Measurements from ENCODE around the gene KPTN. TPM values are rescaled to one million over a fixed set of nuclear protein-coding genes. Genes with fewer than 3 reads are reported as not detected.
"Not testable (repeated sequence)": the region's sequence is repeated elsewhere in the genome, so short reads cannot be mapped to it uniquely, and the experiment has no call there.

KPTN gene
- total RNA-seq, 1 experiment from 2014 or later: 23.8 TPM

GRCh38 chr19:47486900-47487299, 2.9 kb upstream of the KPTN start:
- intact Hi-C loops (cut with micrococcal nuclease): no loop called here
- H3K9ac ChIP-seq (ENCODE audit: low read length): no peak overlapping the region

GRCh38 chr19:47486220-47486619, 2.2 kb upstream of the KPTN start:
- DNase-seq (ENCODE audit: low read depth, low spot score); CTCF ChIA-PET; H3K9me3 ChIP-seq (ENCODE audit: control insufficient read depth in 1 of 2, insufficient read depth in 1 of 2, low read depth in 1 of 2, low read length in 2 of 2); H3K27me3 ChIP-seq (ENCODE audit: insufficient read depth, low read length); POLR2A ChIA-PET; H3K4me3 ChIP-seq (replicated peaks in 1 of 2; ENCODE audit: low read depth in 1 of 2, low read length in 2 of 2); H3K36me3 ChIP-seq (ENCODE audit: control insufficient read depth in 1 of 2, insufficient read depth in 2 of 2, low read length in 2 of 2); H3K9me2 ChIP-seq (ENCODE audit: insufficient read depth); ATAC-seq; H2AFZ ChIP-seq (ENCODE audit: low read depth, low read length, poor library complexity, severe bottlenecking); H4K20me1 ChIP-seq (ENCODE audit: insufficient read depth); BruUV-seq (replicated peaks); H3K79me2 ChIP-seq (ENCODE audit: insufficient read depth, low read length); H3K27ac ChIP-seq (ENCODE audit: low read depth, low read length); RAD21 ChIA-PET (ENCODE audit: low non-redundant PET in 1 of 2, low total read pairs in 2 of 2, uncharacterized antibody in 2 of 2, unreplicated experiment in 2 of 2); intact Hi-C loops (cut with micrococcal nuclease); H3K9ac ChIP-seq (ENCODE audit: low read length); H3K4me2 ChIP-seq (ENCODE audit: low read length): not testable (repeated sequence)
- H3K4me1 ChIP-seq (ENCODE audit: control insufficient read depth in 1 of 2, insufficient read depth in 2 of 2, low read length in 2 of 2): peaks cover 6 to 21% of the 10 kb centered on the region in 2 experiments; a peak in 2 of 4 replicates

More at GRCh38 chr19:47486900-47487299, 2.9 kb upstream of the KPTN start:
- no peak overlapping the region for H2AFZ ChIP-seq (ENCODE audit: low read depth, low read length, poor library complexity, severe bottlenecking)
- H3K79me2 ChIP-seq (ENCODE audit: insufficient read depth, low read length): no peaks in the 10 kb centered on the region
- H3K9me3 ChIP-seq (ENCODE audit: control insufficient read depth in 1 of 2, insufficient read depth in 1 of 2, low read depth in 1 of 2, low read length in 2 of 2): no peaks in the 10 kb centered on the region
- RAD21 ChIA-PET (ENCODE audit: low non-redundant PET in 1 of 2, low total read pairs in 2 of 2, uncharacterized antibody in 2 of 2, unreplicated experiment in 2 of 2): no interaction called here
- H3K4me3 ChIP-seq (replicated peaks in 1 of 2; ENCODE audit: low read depth in 1 of 2, low read length in 2 of 2): no peak overlapping the region
- H3K4me1 ChIP-seq (ENCODE audit: control insufficient read depth in 1 of 2, insufficient read depth in 2 of 2, low read length in 2 of 2): peaks cover 6 to 21% of the 10 kb centered on the region in 2 experiments; a peak in 2 of 4 replicates
- H3K27me3 ChIP-seq (ENCODE audit: insufficient read depth, low read length): no peaks in the 10 kb centered on the region
- H3K36me3 ChIP-seq (ENCODE audit: control insufficient read depth in 1 of 2, insufficient read depth in 2 of 2, low read length in 2 of 2): peaks cover 0 to 2% of the 10 kb centered on the region in 2 experiments; a peak in 1 of 4 replicates
- H4K20me1 ChIP-seq (ENCODE audit: insufficient read depth): no peaks in the 10 kb centered on the region
- CTCF ChIA-PET: no interaction called here
- POLR2A ChIA-PET: no interaction called here
- TF ChIP-seq YY1 (IDR thresholded peaks at IDR 0.05; ENCODE audit: extremely low read depth, insufficient replicate concordance, low read depth, low read length) (no peak), JUND (IDR thresholded peaks at IDR 0.05) (no peak), CBX3 (IDR thresholded peaks at IDR 0.05; ENCODE audit: low read depth) (no peak), FOSL1 (IDR thresholded peaks at IDR 0.05; ENCODE audit: low read depth) (no peak), ZFX (IDR thresholded peaks at IDR 0.05) (no peak), SP1 (IDR thresholded peaks at IDR 0.05; ENCODE audit: low read depth) (no peak), RAD21 (IDR thresholded peaks at IDR 0.05; ENCODE audit: low read depth) (no peak), ELF1 (IDR thresholded peaks at IDR 0.05; ENCODE audit: borderline replicate concordance, low read depth) (no peak), EZH2 (IDR thresholded peaks at IDR 0.05) (no peak), ZNF274 (IDR thresholded peaks at IDR 0.05; ENCODE audit: low read depth, low read length) (no peak), EZH2phosphoT487 (IDR thresholded peaks at IDR 0.05; ENCODE audit: borderline replicate concordance) (no peak), SRF (IDR thresholded peaks at IDR 0.05; ENCODE audit: low read depth) (no peak), ATF3 (IDR thresholded peaks at IDR 0.05) (no peak), POLR2AphosphoS5 (IDR thresholded peaks at IDR 0.05; ENCODE audit: low read depth, low read length) (no peak), CEBPB (IDR thresholded peaks at IDR 0.05; ENCODE audit: low read depth) (no peak), TCF7L2 (IDR thresholded peaks at IDR 0.05; ENCODE audit: borderline replicate concordance, extremely low read depth, insufficient read depth, insufficient read length) (no peak), ZBTB33 (IDR thresholded peaks at IDR 0.05; ENCODE audit: extremely low read depth, insufficient replicate concordance, low read length) (no peak), CTCF (IDR thresholded peaks at IDR 0.05 in 2 of 3, conservative IDR thresholded peaks at IDR 0.05 in 1 of 3; ENCODE audit: borderline replicate concordance in 1 of 3, insufficient read depth in 1 of 3, low read depth in 2 of 3, low read length in 2 of 3) (no peak), POLR2A (IDR thresholded peaks at IDR 0.05; ENCODE audit: borderline replicate concordance, extremely low read depth, insufficient read depth, insufficient read length) (no peak), SIN3A (IDR thresholded peaks at IDR 0.05; ENCODE audit: low read depth) (no peak)
- DNase-seq (ENCODE audit: low read depth, low spot score): no peak
- no peaks in the 10 kb centered on the region for H3K9me2 ChIP-seq (ENCODE audit: insufficient read depth)
- no peak for ATAC-seq
- no peak overlapping the region for H3K4me2 ChIP-seq (ENCODE audit: low read length)
- BruUV-seq (replicated peaks): no TSS peak
- H3K27ac ChIP-seq (ENCODE audit: low read depth, low read length): no peak overlapping the region

Measured in HCT116 (cell line).